Stimulated activated CD8-positive, alpha-beta memory T cell treated with anti-CD3 and anti-CD28 coated beads, Interleukin-15, amount 100 ng/mL, for 24 hours (primary cell): ENCODE results near the gene BCAS3.

Source experiments
- DNase-seq: peaks from one replicate; pipeline ENCODE4 v3.0.0-alpha.2; 2020; ENCODE audit warnings: low read depth

The BCAS3 gene

DNA sequence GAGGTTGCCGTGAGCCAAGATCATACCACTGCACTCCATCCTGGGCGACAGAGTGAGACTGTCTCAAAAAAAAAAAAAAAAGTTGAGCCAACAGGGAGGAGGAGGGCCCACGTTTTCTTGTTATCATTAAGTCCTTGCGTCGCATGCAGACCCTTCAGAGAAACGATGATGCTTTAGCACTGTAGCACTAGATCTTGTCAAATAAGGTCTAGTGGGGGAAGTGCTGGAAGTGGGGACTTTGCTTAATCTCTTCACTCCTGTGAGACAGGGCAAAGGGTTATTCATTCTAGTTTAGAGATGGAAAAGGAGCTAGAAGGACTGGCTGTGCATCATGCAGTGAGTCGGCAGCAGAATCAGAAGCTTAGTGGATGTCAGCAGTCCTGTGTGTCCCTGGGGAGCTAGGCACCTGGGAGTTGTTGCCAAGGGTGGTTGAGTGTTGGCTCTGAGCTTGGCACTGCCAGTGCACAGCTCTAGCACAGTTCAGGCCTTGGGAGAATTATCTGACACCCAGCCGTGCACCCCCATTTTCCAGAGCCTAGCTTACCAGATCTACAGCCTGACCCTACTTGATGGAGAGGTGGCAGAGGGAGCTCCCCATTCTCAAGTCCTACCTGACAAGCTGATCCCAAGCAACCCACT is 688.5 kb downstream of the BCAS3 start:
- DNase-seq: no peak

DNA sequence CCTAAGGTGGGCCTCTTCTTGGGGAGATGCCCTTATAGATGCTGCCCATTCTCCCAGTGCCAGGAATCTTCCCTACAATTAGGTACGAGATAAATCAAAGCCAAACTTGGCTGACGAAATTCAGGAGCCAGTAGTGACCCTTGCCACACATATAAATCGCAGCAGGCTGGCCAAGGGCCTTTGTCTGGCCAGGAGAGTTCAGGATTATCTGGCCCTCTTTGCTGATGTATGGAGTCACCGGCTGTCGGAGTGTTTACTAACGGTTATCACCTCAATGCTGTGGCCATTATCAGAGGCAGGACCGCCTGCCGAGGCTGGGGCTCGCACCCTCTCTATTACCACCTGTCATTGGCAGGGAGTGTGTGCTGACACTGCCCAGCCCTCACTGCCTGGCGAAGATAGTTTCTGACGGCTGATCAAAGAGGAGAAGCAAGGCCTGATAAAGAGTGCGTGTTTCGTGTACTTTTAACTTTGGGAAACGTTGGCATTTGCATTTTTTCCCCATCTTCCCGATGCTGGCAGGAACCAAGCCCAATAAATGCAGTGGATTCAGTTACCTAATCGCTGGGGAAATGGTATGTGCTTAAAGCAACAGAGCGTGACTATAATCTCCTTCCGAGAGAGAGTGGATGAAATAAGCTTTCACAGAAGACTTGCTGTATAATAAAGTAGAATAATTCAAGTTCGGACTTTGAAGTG is 689.2 kb downstream of the BCAS3 start:
- DNase-seq: no peak

DNA sequence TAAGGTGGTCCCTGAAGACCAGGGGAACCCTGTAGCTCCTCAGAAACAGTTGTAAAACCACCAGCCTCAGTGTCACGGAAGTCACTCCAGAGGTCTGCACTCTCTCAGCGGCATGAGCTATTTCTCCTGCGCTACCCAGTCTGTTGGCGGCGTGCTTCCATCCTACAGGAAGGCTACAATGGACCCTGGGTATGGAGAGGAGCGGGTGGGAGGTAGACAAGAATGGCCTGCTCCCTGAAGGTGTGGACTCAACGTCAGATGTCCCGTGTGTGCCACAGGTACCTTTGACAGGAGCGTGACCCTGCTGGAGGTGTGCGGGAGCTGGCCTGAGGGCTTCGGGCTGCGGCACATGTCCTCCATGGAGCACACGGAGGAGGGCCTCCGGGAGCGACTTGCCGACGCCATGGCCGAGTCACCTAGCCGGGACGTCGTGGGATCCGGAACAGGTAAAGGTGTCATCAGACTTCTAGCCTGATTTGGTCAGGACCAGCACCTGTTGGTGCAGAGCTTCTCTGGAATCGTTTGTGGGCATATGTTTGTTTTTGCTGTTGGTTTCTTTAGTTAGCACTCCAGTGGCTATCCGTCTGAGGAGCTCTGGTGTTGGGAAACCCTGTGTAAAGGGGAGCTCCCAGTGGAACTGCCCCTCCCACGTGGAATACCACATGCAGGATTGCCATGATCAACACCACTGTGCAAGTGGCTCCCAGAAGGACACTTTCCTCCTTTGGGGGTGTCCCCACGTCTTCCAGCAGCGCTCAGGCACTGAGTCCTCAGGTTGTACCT is 690.6 kb downstream of the BCAS3 start:
- DNase-seq: no peak

DNA sequence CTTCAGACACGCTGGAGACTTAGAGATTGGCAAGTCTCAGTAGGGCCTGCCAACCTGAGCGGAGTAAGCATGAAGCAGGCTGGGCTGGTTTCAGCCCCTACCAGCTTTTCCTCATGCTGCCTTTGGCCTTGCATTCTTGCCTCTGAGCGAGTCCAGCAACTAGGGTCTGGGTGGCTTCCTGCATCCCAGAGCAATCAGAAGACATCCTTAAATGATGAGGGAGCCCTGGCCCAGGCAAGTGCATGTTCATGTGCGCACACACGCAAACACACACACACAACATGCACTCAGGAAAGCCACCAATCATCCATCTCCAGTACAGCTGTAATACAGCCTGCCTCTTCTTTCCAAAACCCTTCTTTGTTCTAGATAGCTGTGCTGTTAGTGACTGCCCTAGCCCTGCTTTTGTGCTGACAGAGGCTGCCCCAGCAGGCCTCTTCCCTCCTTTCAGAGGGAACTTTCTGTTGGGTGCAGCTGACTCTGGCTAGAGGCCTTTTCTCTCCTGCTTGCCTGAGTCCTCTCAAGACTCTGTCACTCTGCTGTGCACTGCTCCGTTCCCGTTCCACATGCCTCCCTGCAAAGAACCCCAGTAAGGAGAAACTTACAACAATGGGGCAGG is 691.3 kb downstream of the BCAS3 start:
- no peak for DNase-seq

DNA sequence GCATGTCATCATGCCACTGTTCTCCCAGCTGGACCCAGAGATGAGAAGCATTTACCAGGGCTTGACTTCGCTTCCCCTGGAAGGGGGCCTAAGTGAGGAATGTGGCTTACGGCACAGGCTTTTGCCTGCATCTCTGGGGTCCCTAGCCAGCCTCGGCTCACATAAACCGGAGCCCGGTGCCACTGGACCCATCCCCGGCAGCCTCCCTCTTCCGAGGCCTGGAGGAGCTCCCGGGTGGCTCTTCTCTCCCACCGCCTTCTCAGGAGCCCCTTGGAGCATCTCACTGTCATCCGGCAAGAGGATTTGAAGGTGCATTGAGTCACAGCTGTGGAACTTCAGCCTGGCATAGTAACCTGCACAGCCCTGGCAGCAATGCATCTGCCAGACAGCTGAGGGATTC is 692.1 kb downstream of the BCAS3 start:
- DNase-seq: no peak

DNA sequence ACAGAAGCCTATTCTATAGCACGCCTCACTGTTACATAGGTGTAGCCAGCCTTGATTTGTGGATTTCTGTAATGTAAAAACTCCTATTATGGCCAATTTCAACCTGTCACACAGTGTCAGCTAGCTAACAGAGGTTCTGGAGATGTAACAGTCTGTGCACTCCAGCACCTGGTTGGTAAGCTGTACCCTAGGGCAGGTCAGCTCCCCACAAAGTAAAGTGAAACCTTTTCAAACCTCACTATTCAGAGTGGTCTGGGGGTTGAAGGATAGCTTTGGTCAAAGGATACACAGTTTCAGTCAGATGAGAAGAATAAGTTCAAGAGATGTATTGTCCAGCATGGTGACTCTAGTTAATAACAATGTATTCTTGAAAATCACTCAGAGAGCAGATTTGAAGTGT is 693.5 kb downstream of the BCAS3 start:
- no peak for DNase-seq

DNA sequence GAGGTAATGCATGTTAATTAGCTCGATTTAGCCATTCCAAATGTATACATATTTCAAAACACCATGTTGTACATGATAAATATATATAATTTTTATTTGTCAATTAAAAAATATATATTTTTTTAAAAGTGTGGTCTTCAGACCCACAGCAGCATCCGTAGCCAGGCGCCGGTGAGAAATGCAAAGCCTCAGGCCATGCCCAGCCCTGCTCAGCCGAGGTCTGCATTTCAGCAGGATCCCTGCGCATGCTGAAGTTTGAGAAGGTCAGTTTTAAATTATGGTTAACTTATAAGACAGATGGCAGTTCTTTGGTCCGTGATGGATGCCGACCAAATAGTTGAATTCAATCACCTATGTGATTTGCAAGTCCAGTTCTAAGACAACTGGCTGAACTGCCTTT is 694.0 kb downstream of the BCAS3 start:
- DNase-seq: no peak

DNA sequence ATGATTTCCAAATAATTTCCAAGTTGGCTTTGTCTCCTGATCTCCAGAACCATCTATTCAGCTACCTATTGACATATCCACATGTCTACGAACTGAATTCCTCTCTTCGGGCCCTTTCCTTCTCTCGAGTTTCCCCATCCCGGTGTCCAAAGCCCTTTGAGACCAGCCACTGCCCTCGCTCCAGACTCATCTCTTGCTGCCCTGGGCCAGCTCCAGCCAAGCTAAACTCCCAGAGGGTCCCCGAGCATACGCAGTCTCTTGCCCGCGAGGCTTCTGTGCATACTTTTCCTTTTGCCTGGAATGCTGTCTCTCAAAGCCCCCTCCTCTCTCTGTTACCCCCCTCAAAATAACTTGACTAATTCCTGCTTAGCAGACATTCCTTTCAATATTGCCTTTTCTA is 694.8 kb downstream of the BCAS3 start:
- no peak for DNase-seq

DNA sequence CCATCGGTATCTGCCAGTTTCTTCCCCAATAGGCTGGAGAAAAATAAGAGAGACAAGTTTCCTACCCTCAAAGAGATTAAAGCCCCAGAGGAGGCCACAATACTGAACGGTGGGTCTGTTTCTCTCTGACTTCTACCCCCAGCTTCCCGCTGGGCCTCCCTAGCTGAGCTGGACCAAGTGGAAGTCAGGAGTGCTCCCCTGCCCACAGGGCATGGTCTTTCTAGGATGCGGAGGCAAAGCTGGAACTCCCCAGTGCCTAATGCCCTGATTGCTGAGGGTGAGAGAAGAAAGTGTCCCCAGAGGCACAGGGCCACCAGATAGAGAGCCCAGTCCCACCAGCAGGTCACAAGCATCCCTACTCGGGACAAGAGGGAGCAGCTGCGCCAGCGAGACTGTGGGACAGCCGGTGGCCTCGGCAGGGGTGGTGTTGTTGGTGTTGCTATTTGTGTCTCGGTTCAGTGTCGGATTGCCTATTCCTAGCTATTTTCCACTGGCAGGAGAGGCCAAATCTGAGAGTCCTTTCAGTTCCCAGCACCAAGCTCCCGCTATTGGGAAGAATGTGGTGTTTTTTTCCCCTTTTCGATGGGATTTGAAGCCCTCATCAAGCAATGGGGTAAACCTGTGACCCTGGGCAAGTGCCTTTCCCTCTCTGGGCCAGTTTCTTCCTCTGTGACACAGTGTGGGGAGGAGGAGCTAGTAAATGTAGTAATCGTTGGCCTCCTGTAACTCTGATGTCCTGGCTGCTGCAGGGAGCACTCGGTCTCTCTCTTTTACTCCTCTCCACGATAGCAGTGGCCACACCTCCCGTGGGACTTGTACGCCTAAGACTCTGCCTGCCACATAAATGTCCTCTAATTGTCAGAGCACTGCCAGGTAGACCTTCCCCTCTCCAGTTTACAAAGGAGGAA is 699.5 kb downstream of the BCAS3 start:
- DNase-seq: no peak

DNA sequence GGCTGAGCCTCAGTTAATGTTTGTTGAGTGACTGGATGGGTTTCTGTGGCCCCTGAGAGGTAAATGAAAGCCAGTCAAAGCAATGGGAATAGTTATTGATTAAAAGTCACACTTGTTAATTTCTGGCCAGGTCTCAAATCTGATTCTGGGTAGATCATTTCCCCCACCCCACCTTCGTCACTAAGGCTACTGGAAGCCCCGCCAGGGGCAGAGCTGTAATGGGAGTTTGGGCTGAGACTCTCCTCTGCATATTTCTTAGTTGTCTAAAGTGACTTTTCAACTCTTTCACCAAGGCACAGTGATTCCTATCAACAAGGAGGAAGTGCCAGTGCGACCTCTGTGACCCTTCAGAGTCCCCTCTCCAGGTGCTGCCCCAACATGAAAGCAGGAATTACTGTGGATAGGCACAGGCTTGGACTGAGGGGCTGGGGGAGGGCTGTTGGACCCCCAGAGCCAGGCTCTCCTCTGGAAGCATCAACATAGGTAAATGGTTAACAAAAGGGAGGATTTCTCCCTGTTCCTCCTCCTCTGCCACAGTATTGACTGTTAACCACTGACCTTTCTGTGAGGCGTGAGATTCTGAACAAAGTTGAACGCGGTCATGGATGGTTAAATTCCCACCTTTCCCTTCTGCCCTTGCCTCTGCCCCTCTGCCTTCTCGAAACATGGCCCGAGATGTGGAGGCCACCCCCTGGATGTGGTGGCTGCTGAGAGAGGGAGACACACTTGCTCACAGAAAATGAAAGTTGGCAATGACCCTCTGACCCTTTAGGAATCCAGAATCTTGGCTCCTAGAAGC is 701.2 kb downstream of the BCAS3 start:
- no peak for DNase-seq

DNA sequence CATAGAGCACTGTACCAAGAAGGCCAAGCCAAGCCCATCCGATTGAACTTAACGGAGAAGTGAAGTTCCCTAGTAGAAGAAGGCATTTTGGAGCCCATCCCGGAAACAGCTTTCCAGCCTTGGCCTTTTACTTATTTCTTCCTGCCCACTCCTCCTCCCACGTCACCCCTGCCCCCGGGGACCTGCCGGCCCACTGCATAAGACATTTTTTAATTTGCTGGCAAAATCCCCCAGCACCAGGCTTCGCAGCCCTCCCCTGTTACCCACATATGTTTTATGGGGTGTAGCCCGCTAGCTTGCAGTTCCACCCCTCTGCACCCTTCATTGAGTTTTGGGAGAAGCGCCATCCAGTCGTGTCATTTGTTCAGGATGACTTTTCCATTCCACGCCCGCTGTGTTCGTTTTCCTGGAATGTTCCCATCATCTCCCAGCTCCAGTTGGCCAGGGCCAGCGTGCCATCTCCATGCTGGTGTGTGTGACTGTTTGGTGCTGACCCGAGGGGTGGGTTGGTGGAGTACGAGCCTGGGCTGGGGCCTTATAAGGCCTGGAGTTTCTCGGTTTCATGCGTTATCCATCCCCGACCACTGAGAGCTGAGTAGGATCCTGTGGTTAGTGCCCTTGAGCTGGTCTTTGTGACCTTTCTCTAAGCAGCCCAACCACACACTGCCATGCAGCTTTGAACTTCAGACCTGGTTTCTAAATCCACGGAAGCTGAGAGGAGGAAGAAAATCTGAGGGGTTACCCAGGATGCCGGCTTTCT is 702.0 kb downstream of the BCAS3 start:
- no peak for DNase-seq

DNA sequence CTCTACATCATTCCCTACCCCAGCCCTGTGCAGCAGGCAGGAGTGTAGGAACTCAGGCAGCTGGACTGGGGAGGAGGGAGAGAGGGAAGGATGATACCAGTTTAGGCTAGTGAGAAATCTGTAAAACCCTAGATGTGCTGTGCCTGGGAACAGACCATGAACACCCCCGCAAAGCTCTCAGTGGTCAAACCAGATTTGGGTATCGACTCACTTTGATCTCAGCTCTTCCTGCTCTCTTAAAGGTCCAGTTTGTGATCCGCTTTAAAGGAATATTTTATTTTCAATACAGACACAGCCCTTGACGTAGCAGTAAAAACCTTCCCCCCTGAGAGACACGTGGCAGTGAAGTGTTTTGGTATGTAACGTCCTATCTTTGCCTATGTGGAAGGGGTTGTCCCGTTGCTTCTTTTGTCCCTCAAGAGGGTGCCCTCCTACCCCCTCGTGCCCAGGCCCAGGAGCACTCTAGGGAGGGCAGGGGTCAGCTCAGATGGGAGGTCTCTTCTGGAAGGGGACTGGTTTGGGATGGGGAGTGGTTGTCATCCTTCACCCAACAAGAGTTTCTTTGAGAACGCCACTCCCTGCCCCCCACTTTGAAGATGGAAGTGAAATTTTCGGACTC is 702.7 kb downstream of the BCAS3 start:
- no peak for DNase-seq

DNA sequence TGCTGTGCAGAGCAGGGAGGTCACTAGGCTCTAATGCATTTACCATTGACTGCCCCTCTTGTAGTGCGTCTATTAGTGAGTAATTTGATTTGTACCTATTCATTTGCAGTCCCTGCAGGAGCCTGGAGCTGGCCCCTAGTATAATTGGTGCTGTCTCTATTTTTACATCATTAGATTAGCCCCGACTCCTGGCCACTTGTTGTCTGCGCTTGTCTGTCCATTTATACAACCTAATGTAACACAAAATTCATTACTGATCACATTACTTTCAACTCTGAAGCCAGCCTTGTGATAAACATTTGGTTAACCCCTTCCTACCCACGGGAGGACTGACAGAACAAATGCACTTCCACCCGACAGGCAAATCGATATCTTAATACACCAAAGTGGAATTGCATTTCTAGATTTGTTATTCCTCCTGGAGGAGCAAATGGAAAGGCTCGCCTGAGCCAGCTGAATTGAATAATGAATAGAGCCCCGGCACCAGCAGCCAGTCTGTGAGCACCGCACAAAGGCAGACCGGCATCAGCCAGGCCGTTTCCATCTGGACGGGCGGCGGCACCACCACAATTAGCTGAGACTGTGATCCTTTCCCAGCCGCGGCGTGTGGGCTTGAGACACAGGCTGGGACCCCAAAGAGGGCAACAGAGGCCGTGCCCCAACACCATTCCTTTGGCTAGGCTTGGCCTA is 703.3 kb downstream of the BCAS3 start:
- no peak for DNase-seq

DNA sequence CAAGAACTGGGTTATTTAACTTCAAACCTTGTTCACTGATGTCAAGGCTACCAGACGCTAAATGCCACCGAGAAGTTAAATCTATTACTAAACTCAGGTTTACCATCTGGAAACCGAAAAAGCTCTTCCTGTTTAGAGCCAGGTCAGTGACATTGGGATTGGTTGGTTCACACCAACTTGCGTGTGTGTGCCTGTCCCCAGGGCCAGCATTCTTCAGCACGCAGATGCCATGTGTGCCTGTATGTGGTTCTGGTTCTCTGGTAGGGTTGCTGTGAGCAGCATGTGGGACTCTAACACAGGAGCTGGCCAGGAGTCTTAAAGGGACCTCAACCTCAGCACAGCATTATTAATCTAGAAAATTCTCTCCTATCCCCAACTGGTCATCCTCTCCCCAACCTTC is 703.9 kb downstream of the BCAS3 start:
- no peak for DNase-seq

DNA sequence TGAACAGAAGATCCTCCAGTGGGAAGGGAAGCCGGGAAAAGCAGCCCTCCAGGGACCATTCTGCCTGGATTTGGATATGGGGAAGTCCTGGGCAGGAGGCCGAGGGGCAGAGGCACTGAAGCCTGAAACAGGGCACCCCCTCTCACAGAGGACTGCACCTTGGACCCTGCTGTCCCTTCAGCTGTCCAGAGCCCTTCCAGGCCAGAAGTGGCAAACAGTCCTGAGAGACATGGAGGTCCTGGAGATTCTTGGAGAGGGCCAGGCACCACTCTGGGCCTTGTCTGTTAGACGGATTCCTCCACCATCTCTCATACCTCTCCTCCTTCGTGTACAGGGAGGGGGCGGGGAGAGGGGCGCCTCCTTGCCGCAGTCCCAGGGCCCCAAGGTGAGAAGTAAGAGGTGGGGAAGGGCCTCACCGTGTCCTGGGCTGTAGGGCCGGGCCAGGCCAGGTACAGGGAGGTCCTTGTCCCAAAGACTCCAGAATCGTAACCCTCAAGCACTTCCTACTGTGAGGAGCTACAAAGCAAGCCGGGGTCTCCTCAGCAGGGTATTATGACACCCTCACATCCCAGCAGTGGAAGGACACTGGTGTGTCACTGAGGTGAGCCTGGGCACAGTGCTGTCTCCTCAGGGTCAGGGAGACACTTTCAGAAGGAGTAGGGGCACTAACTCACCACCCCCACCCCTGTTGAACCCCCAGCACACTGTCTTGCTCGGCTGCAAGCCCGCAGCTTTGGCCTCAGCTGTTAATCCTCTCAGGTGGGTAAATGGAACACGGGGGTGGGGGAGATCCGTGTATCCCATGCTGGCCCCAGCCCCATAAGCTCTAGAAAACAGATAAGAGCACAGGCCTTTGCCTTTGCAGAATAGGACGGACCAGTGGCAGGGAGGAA is 705.4 kb downstream of the BCAS3 start:
- DNase-seq: no peak

DNA sequence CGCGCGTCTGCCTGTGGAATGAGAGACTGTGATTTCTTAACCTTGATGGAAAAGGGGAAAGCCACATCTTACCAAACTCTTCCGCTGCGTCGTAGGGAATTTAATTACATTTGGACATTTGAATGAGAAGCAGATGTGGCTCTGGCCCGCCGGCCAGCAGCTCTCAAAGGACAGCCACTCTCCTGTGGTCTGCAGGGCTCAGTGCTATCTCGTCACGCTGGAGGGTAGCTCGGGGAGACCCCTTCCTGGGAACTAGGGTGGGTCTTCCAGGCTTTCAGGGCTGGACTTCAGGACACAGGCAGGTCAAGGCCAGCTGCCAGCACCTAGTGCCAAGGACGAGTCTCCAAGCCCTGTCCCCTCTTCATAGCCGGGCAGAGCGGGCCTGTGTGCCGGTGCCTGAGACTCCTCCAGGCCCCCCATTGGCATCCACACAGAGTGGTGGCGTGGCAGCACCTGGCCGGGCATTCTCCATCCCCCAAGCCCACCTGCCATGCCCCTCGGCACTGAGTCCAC is 706.1 kb downstream of the BCAS3 start:
- DNase-seq: no peak

DNA sequence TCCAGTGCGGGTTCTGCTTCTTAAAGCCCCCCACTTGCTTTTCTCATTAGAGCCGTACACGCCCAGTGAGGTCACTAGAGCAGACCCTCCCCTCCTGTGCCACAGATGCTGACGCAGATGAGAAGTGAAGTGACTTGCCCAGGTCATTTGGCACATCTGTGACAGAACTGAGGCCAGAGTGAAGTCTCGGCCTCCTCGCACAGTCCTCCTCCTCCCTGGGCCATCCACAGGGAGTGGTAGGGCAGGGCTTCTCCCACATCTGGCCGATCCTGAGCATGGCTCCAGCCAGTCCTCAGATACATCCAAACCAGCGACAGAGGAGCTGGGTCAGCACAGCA is 706.7 kb downstream of the BCAS3 start:
- DNase-seq: no peak
